Cardiac fibroblast (primary cell): ENCODE measurements around the gene CD247.

Source experiments
- DNase-seq, 2 donors: peaks; one replicate each; pipeline versions ENCODE4 v3.0.0 to v3.0.0-alpha.2; 2010; ENCODE audit warnings: low read depth in 2 of 2
- H3K4me3 ChIP-seq, 2 donors: replicated peaks in 1 of 2; 1 replicate in 1 of 2; 2 replicates in 1 of 2; pipeline ENCODE4 v1.5.1; 2011; ENCODE audit warnings: low read depth in 2 of 2, low read length in 2 of 2, mild to moderate bottlenecking in 2 of 2, moderate library complexity in 1 of 2
- TF ChIP-seq, protein P1 (sequence below): IDR thresholded peaks from one replicate; pipeline ENCODE4 v1.5.1; 2011; ENCODE audit warnings: low read depth, mild to moderate bottlenecking, low read length, inconsistent platforms

Gene CD247

DNA sequence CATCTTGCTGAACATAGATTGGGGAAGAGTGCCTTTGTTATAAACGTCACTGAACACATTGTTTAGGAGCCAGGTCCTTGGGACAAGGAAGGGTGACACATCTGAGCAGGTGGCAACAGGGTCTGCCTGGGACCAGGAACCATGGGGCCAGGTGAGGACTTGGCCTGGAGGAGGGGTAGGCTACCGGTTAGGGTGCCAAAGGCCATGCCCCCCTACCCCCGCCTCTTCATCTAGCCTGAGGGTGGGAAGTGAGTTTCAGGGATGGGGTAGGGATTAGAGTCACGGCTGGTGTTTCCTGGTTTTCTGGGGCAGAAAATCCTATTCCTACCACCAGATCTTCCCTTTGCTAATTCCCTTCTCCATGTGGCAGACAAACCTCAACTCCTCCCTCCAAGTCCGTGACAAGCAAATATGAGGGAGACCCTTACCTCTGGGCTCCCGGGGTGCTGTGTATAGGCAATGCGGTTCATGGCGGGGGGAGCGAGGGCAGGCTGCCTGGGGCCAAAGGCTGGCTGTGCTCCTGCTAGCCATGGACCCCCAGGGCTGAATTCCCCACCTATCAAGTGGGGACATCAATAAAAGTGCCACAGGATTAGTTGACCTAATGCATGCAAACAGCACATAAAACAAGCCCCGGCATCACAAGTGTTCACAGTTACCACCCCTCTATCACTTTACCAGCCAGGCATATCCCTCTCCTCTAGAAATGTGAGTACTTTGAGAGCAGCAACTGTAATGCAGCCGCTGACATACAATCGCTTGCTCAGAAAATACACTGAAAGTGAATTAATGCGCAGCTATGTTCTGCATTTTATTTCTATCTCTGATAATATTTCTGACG is 14.5 kb downstream of the CD247 start:
- DNase-seq: no peak
- TF ChIP-seq, protein P1, sequence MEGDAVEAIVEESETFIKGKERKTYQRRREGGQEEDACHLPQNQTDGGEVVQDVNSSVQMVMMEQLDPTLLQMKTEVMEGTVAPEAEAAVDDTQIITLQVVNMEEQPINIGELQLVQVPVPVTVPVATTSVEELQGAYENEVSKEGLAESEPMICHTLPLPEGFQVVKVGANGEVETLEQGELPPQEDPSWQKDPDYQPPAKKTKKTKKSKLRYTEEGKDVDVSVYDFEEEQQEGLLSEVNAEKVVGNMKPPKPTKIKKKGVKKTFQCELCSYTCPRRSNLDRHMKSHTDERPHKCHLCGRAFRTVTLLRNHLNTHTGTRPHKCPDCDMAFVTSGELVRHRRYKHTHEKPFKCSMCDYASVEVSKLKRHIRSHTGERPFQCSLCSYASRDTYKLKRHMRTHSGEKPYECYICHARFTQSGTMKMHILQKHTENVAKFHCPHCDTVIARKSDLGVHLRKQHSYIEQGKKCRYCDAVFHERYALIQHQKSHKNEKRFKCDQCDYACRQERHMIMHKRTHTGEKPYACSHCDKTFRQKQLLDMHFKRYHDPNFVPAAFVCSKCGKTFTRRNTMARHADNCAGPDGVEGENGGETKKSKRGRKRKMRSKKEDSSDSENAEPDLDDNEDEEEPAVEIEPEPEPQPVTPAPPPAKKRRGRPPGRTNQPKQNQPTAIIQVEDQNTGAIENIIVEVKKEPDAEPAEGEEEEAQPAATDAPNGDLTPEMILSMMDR: no peak
- H3K4me3 ChIP-seq: no peak overlapping the region

DNA sequence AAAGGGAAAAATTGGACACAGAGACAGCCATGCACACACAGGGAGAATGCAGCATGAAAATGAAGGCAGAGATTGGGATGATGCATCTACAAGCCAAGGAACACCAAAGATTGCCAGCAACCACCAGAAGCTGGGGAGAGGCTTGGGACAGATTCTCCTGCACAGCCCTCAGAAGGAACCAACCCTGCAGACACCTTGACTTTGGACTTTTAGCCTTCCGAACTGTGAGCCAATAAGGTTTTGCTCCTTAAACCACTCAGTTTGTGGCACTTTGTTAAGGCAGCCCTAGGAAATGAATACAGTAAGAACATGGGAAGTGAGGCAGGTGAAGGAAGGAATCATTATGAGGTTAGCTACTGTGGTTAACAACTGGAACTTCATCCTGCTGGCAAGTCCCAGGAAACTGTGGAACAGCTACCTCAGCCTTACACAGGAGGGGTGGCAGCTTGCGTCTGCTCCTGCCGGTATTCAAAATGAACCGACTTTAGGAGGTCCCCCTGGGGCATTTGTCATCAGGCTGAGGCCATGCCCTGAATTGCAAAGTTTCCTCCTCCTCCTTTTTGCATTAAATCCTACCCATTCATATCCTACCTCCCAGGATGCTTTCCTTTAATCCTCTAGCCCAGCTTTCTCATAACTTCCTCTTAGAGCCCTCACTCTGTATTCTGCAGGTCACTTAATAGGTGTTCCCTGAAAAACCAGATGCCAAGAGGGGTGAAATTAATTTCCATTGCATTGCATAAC is 15.4 kb downstream of the CD247 start:
- H3K4me3 ChIP-seq: no peak overlapping the region
- TF ChIP-seq, protein P1: no peak
- no peak for DNase-seq

DNA sequence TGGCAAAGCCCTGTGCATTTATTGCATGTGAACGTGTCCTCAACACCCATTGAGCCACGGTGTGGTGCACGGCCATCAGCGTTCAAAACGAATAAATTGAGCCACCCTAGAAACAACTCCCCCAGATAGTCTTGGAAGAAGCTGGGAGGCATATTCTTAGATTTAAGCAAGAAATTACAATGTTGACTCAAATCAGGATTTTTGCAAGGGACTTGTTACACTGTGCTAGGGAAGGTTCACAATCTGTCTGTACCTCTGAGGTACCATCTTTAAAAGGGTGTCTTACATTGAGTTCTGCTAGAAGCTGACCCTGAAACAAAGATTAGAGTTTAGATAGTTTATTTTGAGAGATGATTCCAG is 16.2 kb downstream of the CD247 start:
- DNase-seq: no peak
- TF ChIP-seq, protein P1: no peak
- no peak overlapping the region for H3K4me3 ChIP-seq

DNA sequence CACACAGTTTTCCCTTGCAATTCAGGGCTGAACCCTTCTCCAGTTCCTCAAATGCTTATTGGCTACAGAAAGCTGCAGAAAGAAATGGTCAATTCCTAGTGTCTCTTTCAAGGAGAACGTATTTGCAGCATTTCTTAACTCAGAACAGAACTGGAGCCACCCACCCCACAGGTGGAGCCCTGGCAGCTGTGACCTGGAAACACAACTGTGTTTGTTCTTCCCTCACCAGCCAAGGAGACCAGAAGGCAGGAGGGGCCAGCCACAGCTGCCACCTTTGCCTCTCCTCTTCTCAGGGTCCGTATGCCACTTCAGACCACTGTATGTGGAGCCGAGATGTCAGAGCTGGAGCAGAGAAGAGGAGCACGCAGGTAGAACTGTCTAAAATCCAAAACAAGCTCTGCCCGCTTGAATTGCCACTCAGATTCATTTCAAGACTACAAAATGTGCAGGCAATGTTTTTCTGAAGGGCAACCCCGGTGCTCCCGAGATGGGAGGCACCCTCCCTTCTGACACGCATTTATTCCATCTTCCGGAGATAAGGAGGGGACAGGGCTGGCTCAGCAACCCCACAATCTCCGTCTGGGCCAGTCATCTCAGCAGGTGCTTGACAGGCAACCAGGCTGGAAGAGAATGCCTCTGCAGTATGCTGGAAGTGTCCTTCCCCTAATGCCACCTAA is 16.7 kb downstream of the CD247 start:
- TF ChIP-seq, protein P1: no peak
- DNase-seq: no peak
- H3K4me3 ChIP-seq: no peak overlapping the region

DNA sequence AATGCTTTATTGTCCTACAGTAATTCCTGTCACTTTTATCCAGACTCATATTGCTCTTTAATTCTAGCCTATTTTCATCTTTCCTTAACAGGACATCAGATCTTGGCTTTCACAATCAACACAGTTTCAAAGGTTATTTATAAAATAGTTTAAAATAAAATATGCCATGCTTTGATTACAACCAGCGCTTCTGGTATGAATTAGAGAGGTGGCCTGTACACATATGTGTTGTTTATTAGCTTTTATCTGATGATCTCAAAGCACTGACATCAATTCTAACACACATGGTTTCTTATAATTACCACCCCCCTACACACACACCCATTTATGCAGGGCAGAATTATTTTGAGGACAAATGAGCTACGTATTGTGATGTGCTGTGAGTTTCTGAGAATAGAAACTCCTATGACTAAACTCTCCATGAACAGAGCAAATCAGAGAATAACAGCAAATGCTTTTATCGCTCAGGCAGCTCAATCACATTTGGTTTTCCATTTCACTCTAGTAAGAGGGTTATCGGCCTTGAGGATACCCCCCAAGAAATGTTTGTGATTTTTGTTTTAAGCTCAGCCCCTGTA is 18.0 kb downstream of the CD247 start:
- TF ChIP-seq, protein P1: no peak
- DNase-seq: no peak
- no peak overlapping the region for H3K4me3 ChIP-seq

DNA sequence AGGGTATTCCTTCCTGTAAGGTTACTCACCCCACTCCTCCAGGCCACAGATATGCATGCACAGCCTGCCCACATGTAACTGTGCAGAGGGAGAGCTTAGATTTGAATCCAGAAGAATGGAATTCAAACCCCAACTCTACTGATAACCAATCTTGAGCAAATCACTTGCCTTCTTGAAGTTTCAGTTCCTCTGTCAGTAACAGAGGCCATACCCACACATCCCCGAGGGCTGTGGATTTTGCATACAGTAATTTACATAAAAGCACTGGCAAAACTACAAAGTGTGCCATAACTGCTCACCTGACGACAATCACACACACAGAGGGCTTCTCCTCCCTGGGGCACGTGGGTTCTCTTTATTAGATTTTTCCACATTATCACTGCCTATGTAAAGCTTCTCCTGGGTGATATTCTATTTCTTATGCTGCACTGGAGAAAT is 18.6 kb downstream of the CD247 start:
- TF ChIP-seq, protein P1: no peak
- H3K4me3 ChIP-seq: no peak overlapping the region
- no peak for DNase-seq
